Aorta (tissue), 5 donors: ENCODE data around the gene TIPRL. TPM values are rescaled to one million over a fixed set of nuclear protein-coding genes. Genes with fewer than 3 reads are reported as not detected.
A peak's percentile ranks its signal among the peaks of the same experiment; 100 is the strongest.

Experiments used
- ATAC-seq: fragments of 200-7000 bp; cut with Tn5 transposase; one replicate; pipeline ENCODE4 v1.9.1; 2022; ENCODE audit warnings: moderate library complexity; ENCODE audit not compliant: low FRiP score
- DNase-seq, 2 donors: peaks; one replicate each; pipeline ENCODE4 v3.0.0-alpha.2; 2020
- H3K27ac ChIP-seq, 2 donors: one replicate each; pipeline ENCODE4 v1.5.1; 2013; ENCODE audit warnings: low read length in 2 of 2, mild to moderate bottlenecking in 2 of 2, moderate library complexity in 2 of 2, control low read depth in 1 of 2, inconsistent platforms in 1 of 2, low read depth in 1 of 2
- H3K27me3 ChIP-seq, 2 donors: one replicate each; pipeline ENCODE4 v1.6.1; 2013; ENCODE audit warnings: control low read depth in 1 of 2, low read length in 1 of 2, mild to moderate bottlenecking in 1 of 2, moderate library complexity in 1 of 2; ENCODE audit not compliant: insufficient read depth in 2 of 2, control insufficient read depth in 1 of 2
- H3K36me3 ChIP-seq, 2 donors: one replicate each; pipeline ENCODE4 v1.6.1; 2013; ENCODE audit warnings: control low read depth in 1 of 2, low read length in 1 of 2, mild to moderate bottlenecking in 1 of 2; ENCODE audit not compliant: insufficient read depth in 2 of 2, control insufficient read depth in 1 of 2
- H3K4me1 ChIP-seq, 2 donors: one replicate each; pipeline ENCODE4 v1.6.1; 2013; ENCODE audit warnings: low read length in 2 of 2, control low read depth in 1 of 2, mild to moderate bottlenecking in 1 of 2, moderate library complexity in 1 of 2; ENCODE audit not compliant: insufficient read depth in 2 of 2, control insufficient read depth in 1 of 2
- H3K4me3 ChIP-seq, 2 donors: one replicate each; pipeline ENCODE4 v1.5.1; 2013; ENCODE audit warnings: low read length in 2 of 2, control low read depth in 1 of 2, mild to moderate bottlenecking in 1 of 2
- H3K9me3 ChIP-seq: one replicate; pipeline ENCODE4 v1.6.1; 2013; ENCODE audit warnings: mild to moderate bottlenecking, low read length; ENCODE audit not compliant: control insufficient read depth
- WGBS, 2 donors: extraction: QIAGEN DNeasy Blood & Tissue Kit; methylation state at CpG; one replicate each; pipeline ENCODE4 v1.1.7; 2013; 5-methylcytosine and 5-hydroxymethylcytosine counted together
- intact Hi-C, 2 donors: fragments of 100-400 bp; cut with DNase I; formaldehyde crosslinking; loops; one replicate each; pipeline versions ENCODE4 v1.14.2 to v1.15.0; 2022
- polyA plus RNA-seq, 2 donors: library from polyadenylated mRNA; stranded (reverse); fragments of 200-250 nt; gene quantifications; one replicate each; pipeline ENCODE4 v1.2.3, GENCODE V29; 2013
- total RNA-seq, 2 donors: library from RNA; stranded (reverse); fragmentation: NEBNext Ultra II Directional; extraction: Animal tissue kit (Norgen Biotek cat#: 25700); gene quantifications; one replicate each; pipeline ENCODE4 v1.2.1, GENCODE V29; 2021
- donor health status: healthy with polysubstance abuse.
- donor health status: Bipolar disorder and iron deficiency.
- donor health status: DM: no; HTN: no; CAD: no.
- donor health status: DM: no; HTN: no; CAD: no.
- donor health status: DM: yes; HTN: yes; CAD: no.

TIPRL gene
- total and polyA plus RNA-seq, 4 donors: 14.3 to 28.9 (median 22.4) TPM

- ATAC-seq (peak; percentile 93), DNase-seq (peak; percentile 83 to 93)
- intact Hi-C loops: loop anchor here (2.0 to 10.0 kb wide), 3 partner anchors 37 to 81 kb away; partner anchors contain the start of gene TIPRL (in 1 of the 2)
These were observed 46.9 kb downstream of the TIPRL start, which contains the start of gene SFT2D2 for GRCh38 chr1:168225476-168226190. SFT2D2 (plus strand) TSS chr1:168226004; CDS start chr1:168226080, 76 bp downstream.

GRCh38 chr1:168227620-168228019, 48.9 kb downstream of the TIPRL start:
- no peaks in the 10 kb centered on the region for H3K9me3 ChIP-seq
- H3K27me3 ChIP-seq: no peaks in the 10 kb centered on the region
- H3K27ac ChIP-seq: peak overlapping the region; percentile 50 to 81
- 7 to 9% methylated on average over 7 of the region's 7 CpGs for WGBS, 2 donors
- H3K36me3 ChIP-seq: peaks cover 0 to 6% of the 10 kb centered on the region in 2 donors
- no peak for DNase-seq
- ATAC-seq: no peak
- H3K4me1 ChIP-seq: peaks cover 2 to 3% of the 10 kb centered on the region in 2 donors
- peak overlapping the region; percentile 33 to 70 for H3K4me3 ChIP-seq
- intact Hi-C loops: loop anchor here (2.0 to 10.0 kb wide), 3 partner anchors 35 to 83 kb away; partner anchors contain the start of gene TIPRL (in 1 of the 2)

More at GRCh38 chr1:168225476-168226190, 46.9 kb downstream of the TIPRL start, which contains the start of gene SFT2D2:
- peak within 1 kb of the TSS; percentile 67 to 91 for H3K27ac ChIP-seq
- H3K27me3 ChIP-seq: no peaks in the 10 kb centered on the region
- H3K4me3 ChIP-seq: peak within 1 kb of the TSS; percentile 70 to 90
- WGBS, 2 donors: 1% methylated on average over 43 to 58 of the region's 58 CpGs
- peaks cover 0 to under 1% of the 10 kb centered on the region in 2 donors for H3K4me1 ChIP-seq
- H3K36me3 ChIP-seq: no peaks in the 10 kb centered on the region
- H3K9me3 ChIP-seq: no peaks in the 10 kb centered on the region

- Histone ChIP-seq H3K9me3 (no peaks in the 10 kb centered on the region), H3K4me1 (peaks cover 2 to 3% of the 10 kb centered on the region in 2 donors), H3K27ac (peak overlapping the region; percentile 73 to 98), H3K36me3 (peaks cover 0 to 12% of the 10 kb centered on the region in 2 donors), H3K4me3 (no peak overlapping the region), H3K27me3 (no peaks in the 10 kb centered on the region)
- DNase-seq: no peak
- no peak for ATAC-seq
- intact Hi-C loops: loop anchor here (5.0 to 10.0 kb wide), 2 partner anchors 32 to 85 kb away; no protein-coding TSS in a partner anchor
- WGBS, 2 donors: 98 to 100% methylated on average over 4 of the region's 4 CpGs
These were observed 51.1 kb downstream of the TIPRL start for GRCh38 chr1:168229893-168230292.

DNA sequence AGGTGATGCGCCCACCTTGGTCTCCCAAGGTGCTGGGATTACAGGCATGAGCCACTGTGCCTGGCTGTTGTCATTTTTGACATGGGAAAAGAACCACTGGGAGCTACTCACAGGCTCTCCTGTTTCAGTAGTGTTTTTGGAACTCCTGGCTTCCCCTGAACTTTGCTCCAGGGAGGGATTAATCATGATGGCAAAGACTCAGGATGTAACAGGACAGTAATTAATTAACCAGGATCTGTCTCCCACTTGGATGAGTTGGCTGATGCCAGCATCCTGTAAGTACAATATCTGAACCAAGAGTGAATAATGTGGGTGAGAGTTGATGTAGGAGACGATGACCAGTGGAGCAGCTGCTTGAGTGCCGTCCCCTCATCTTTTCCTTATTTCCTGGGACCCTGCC, 51.9 kb downstream of the TIPRL start:
- ATAC-seq: no peak
- peaks cover 0 to 12% of the 10 kb centered on the region in 2 donors for H3K36me3 ChIP-seq
- H3K4me3 ChIP-seq: no peak overlapping the region
- no peak for DNase-seq
- H3K9me3 ChIP-seq: no peaks in the 10 kb centered on the region
- peak overlapping the region in 1 of 2 donors; percentile 60 for H3K27ac ChIP-seq
- intact Hi-C loops: no loop called here
- H3K27me3 ChIP-seq: no peaks in the 10 kb centered on the region
- 91 to 95% methylated on average over 3 of the region's 3 CpGs for WGBS, 2 donors
- peaks cover 2 to 3% of the 10 kb centered on the region in 2 donors for H3K4me1 ChIP-seq

- H3K27me3 ChIP-seq: no peaks in the 10 kb centered on the region
- peaks cover under 1 to 22% of the 10 kb centered on the region in 2 donors for H3K36me3 ChIP-seq
- H3K4me1 ChIP-seq: peaks cover 4 to 7% of the 10 kb centered on the region in 2 donors
- ATAC-seq: peak; percentile 53
- no peaks in the 10 kb centered on the region for H3K9me3 ChIP-seq
- 83 to 86% methylated on average over 8 of the region's 8 CpGs for WGBS, 2 donors
- no peak overlapping the region for H3K4me3 ChIP-seq
- intact Hi-C loops: no loop called here
- H3K27ac ChIP-seq: peak overlapping the region in 1 of 2 donors; percentile 59
- DNase-seq: no peak
These were observed 56.2 kb downstream of the TIPRL start for GRCh38 chr1:168234846-168235547.

DNA sequence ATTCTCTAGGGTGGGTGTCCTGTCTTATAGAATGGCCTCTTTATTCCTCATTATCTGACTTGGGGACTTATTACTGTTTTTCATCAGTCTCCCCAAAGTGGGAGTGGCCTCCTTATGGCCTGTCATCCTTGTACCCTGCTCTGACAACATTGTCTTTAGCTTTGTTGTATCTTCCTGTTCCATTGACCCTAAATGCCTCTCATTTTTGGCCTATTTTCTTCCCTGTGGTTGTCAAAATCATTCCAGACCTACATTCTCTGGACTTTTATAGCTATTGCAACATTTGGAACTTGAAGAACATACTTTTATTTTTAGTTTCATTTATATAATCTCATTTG, 56.8 kb downstream of the TIPRL start:
- Histone ChIP-seq H3K27ac (peak overlapping the region in 1 of 2 donors; percentile 16), H3K9me3 (no peaks in the 10 kb centered on the region), H3K27me3 (no peaks in the 10 kb centered on the region), H3K4me1 (peaks cover 4 to 7% of the 10 kb centered on the region in 2 donors), H3K36me3 (peaks cover 3 to 22% of the 10 kb centered on the region in 2 donors), H3K4me3 (no peak overlapping the region)
- ATAC-seq: no peak
- DNase-seq: no peak
- intact Hi-C loops: no loop called here

- no peak overlapping the region for H3K4me3 ChIP-seq
- H3K4me1 ChIP-seq: peaks cover 4% of the 10 kb centered on the region in 2 donors
- intact Hi-C loops: no loop called here
- WGBS, 2 donors: 30 to 33% methylated on average over 3 of the region's 3 CpGs
- H3K27ac ChIP-seq: no peak overlapping the region
- H3K36me3 ChIP-seq: peaks cover 3 to 22% of the 10 kb centered on the region in 2 donors
- no peaks in the 10 kb centered on the region for H3K27me3 ChIP-seq
- DNase-seq (no peak), ATAC-seq (no peak)
- H3K9me3 ChIP-seq: no peaks in the 10 kb centered on the region
These were observed 57.2 kb downstream of the TIPRL start for GRCh38 chr1:168235937-168236336.

DNA sequence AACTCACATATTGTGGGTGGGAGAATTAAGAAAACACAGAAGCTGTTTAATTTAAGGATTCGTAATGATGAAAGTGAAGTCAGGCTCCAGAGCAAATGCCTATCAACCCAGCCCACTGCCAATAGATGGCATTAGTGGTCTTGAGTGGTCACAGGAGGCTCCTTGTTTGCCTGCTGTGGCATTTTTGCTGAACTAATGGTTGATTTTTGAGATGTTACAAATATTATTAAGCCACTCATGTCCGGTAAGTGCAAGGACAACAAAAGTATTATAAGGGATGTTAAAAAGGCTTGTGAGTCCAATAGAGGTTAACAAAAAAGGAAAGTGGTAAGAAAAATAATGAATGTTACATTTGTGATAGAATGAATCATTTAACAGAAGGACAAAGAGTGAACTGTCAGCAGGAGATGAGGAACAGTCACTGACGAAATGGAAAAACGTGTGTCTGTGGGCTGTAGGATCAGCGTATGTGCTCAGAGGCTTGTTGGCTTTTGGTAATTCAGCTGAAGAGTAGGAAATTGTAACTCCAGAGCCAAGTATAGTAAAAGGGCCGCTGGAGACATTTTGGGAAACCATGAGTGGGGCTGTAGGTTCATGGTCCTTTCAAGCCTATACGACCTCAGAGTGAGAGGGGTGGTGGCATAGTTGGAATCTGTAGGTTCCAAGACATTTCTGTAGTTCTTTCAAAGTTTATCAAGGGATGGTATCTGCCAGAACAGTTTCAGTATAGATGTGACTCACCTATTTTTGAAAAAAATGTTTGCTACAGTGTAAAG, 58.3 kb downstream of the TIPRL start:
- ATAC-seq (no peak), DNase-seq (no peak)
- peaks cover 3 to 24% of the 10 kb centered on the region in 2 donors for H3K36me3 ChIP-seq
- intact Hi-C loops: no loop called here
- H3K27ac ChIP-seq: no peak overlapping the region
- H3K27me3 ChIP-seq: no peaks in the 10 kb centered on the region
- H3K4me1 ChIP-seq: peaks cover 4% of the 10 kb centered on the region in 2 donors
- H3K4me3 ChIP-seq: no peak overlapping the region
- WGBS, 2 donors: 71 to 73% methylated on average over 7 of the region's 7 CpGs
- H3K9me3 ChIP-seq: no peaks in the 10 kb centered on the region
